Measurements from ENCODE around the gene ASB18.

DNA sequence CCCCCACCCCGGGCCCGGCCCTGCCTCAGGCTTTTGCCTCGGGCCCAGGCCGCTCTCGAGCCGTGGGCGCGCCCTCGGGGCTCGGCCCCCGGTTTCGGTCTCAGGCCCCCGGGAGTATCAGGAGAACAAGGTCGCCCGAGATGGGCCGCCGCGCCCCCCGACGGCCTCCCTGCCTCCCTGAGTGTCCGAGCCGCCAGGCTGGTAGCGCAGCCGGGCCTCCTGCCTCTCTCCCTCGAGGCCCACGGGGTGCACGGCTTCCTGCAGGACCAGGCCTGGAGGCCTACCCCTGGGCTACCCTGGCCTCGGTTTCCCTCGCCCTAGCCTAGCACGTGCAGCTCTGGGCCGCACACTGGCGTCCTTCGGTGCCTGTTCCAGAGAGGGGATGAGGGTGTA, 104.4 kb downstream of the ASB18 start:
- TF ChIP-seq, protein P1, sequence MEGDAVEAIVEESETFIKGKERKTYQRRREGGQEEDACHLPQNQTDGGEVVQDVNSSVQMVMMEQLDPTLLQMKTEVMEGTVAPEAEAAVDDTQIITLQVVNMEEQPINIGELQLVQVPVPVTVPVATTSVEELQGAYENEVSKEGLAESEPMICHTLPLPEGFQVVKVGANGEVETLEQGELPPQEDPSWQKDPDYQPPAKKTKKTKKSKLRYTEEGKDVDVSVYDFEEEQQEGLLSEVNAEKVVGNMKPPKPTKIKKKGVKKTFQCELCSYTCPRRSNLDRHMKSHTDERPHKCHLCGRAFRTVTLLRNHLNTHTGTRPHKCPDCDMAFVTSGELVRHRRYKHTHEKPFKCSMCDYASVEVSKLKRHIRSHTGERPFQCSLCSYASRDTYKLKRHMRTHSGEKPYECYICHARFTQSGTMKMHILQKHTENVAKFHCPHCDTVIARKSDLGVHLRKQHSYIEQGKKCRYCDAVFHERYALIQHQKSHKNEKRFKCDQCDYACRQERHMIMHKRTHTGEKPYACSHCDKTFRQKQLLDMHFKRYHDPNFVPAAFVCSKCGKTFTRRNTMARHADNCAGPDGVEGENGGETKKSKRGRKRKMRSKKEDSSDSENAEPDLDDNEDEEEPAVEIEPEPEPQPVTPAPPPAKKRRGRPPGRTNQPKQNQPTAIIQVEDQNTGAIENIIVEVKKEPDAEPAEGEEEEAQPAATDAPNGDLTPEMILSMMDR (IDR thresholded peaks at IDR 0.05), result no peak
- no peak for TF ChIP-seq ZFX (IDR thresholded peaks at IDR 0.05; ENCODE audit: borderline replicate concordance)

All from 22Rv1 (cell line).